ENCODE data around the gene NEK4.

- no peak for TF ChIP-seq CTCF (IDR thresholded peaks at IDR 0.05)
- TF ChIP-seq POLR2A (IDR thresholded peaks at IDR 0.05): no peak
Measured at GRCh38 chr3:52752045-52752660, 18.6 kb downstream of the NEK4 start.

Data from adrenal gland (tissue), 5 donors.